ENCODE data around the gene ADGRA1.

The ADGRA1 gene

DNA sequence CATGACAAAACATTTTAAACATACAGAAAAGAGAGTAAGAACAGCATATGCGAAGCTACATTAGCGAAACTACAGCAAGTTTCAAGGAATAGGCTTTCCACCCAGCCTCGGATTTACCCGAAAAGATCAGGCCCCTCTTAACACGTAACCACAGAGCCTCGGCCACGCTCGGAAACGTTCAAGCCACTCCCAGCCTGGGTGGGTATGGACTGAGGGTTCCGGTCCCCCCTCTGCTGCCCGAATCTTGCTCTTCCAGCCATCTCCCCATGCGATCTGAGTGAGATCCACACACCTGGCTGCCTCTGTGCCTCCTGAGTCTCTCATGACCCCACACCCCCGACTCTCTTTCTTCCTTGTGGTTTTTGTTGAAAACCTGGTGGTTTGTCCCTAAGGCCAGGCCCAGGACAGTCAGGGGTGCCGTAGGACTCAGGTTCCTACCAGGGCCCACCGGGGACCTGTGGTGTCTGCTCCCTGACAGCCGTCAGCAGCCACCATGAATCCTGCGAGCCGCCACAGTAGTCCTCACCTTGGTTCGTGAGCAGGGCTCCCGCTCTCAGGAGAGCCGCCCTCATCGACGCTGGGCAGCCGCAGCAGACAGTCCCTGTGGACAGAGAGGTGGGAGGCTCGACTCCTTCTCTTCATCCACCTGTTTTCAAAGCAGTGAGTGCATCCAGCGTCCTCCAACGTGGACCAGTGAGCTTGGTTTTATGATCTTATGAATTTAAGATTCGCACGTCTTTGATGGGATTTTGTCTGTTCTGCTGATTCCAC lies 90.8 kb downstream of the ADGRA1 start:
- no peak for DNase-seq (ENCODE audit: low read depth, low spot score)

DNA sequence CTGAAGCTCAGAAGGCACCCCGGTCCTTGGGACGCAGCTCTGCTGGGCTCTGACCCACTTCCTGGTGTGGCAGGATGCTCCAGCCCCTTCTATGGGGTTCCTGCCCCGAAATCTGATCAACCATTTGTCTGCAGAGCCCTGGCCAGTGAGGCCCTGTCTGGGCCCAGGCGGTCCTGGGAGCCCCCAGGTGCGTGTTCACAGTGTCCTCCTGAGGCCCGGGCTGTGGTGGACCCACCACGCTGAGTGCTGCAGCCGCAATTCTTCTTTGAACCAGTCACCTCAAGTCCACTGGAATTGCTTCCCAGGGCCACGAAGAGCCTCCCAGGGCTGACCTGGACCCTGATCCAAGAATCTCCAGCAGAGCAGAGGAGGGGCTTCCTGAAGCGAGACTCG lies 91.4 kb downstream of the ADGRA1 start:
- no peak for DNase-seq (ENCODE audit: low read depth, low spot score)

DNA sequence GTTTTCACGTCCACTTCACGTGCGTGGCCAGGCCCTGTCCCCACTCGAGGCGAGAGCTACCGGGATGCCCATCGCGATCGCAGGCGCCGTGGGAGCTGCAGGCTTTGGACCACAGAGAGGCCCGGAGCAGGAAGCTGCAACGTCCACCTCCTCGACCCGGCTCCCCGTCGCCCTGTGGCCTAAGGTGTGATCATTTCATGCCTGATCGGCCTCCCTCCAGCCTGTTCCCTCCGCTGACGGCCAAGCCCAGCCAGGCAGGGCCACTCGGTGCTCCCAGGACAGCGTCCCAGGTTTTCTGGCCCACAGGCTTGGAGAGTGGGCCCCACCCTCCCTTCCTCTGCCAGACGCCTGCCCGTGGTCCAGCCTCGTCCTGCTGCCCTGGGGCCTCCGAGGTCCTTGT lies 91.9 kb downstream of the ADGRA1 start:
- DNase-seq (ENCODE audit: low read depth, low spot score) = no peak

DNA sequence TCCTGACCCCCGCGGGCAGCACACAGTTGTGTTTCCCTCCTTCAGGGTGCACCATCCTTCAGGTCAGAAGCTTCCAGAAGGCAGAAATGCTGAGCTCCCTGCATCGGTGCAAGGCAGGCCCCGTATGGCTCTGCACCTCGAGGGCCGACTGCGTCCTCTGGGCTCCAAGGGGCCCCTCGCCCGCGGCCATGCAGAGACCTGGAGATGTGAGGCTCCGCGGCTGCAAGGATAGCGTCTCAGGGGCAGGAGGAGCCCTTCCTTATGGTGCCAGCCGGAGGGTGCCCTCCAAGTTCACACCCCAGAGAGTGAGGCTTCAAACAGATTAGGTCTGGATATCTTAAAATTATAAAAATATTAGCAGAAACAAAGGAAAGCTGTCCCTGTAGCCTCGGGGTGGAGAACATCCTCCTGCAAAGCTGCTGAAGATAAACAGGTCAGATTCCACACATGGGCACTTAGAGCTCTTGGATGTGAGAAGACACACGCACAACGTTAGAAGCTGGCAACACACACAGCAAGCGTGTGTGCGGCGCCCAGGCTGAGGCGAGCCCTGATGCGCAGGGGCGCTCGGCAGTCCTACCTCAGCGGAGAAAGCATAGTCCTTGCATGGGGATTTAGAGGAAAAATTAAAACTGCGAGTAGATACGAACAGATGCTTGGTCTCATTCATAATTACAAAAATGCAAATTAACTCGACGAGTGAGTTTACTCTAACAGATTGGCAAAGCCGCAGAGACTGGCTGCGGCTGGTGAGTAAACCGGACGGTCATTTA lies 92.7 kb downstream of the ADGRA1 start:
- DNase-seq (ENCODE audit: low read depth, low spot score) = no peak

DNA sequence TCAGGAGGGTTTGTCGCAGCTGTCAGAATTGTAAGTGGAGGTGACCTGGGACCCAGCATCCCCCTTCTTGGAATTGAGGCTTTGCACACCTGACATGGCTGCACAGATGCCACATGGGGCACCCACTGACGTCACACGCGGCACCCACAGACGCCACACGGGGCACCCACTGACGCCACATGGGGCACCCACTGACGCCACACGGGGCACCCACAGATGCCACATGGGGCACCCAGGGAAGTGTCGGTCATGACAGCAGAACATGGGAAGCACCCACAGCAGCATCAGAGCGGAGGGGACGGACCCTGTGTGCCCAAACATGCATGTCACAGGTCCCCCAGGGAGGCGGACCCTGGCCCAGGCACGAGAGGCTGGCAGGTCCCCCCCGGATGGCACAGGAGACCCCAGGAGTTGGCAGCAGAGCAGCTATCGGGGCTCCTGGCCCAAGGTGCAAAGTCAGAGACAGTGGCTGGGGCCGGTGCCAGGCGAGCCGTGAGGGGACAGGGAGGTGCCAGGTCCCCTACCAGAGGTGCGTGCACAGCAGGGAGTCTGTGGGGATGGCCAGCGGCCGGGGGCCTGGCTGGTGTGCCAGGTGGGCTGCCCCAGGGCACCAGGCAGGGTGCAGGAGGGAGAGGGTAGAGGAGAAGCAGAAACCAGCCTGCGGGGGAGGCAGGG lies 93.4 kb downstream of the ADGRA1 start:
- no peak for DNase-seq (ENCODE audit: low read depth, low spot score)

Measured in iPS DF 19.7 (cell line).